Measurements from ENCODE around the gene PIK3R4.

The PIK3R4 gene

DNA sequence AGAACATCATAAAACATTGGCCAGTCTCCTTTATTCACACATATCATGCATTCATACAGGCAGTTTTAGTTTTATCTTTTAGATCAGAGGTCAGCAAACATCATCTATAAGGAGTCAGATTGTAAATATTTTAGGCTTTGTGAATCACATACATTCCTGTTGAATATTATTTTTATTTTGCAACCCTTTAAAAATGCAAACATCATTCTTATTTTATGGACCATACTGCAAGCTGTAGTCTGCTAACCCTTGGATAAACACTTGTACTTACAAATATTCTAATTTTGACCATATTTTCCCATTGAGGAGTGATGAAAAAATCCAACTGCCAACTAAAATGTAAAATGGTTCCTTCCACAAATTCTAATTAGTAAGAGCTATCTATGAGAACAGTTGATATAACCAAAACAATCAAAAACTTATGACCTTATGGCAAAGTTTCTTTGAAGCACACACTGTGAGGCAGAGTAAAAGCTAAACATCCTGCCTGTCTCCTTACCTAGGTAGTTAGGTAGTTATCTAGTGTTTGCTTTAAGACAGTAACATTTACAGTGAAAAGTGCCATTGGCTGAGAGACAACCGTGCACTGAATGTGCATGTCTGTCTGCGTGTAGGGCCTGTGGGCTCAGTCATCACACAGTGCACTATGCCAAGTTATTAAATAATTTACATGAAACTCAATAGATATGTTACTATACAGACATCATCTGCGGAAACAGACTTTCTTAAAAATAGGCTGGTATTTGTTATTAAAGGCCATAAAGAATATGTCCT is 57.7 kb downstream of the PIK3R4 start:
- no peak for DNase-seq (ENCODE audit: low spot score)

DNA sequence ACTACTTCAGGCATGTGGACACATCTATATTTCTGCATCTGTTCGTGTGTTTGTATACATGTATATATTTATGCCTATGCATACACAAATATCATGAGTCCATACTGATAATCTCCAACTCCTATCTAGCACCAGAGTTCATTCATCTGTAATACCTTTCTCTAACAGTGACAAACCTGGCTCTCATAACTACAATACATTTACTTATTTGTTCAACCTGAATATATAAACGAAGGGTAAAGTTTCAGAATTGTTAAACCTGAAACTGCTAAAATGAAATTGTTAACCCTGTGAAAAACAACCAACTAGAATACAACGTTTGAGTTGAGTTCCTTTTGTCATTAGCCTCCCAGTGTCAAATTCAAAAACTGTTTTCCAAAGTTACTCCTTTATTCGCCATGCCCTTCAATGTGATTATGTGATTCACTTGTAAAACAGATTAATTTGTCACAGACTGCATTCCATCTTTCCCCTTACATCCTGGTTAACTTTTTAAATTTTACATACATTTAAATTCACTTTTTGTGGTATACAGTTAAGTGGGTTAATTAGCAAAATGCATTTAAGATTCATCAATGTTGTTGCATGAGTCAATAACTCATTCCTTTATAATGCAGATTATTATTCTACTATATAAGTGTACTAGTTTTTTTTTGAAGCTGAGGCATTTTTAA is 58.5 kb downstream of the PIK3R4 start:
- no peak for DNase-seq (ENCODE audit: low spot score)

DNA sequence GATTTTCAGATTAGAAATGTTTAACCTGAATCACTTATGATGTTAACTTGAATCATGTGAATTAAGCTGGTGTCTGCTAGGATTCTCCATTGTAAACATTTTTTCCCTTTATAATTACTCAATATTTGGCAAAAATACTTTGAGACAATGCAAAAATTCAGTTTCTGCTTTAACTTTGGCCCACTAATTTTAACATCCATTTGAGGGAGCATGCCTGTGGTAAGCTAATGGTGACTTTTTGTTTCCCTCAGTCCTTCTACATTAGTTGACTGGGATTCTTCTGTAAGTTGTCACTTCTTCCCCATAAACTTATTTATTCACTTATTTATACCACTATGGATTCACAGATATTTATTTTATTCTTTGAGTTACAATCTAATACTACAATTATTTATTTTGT is 59.3 kb downstream of the PIK3R4 start:
- peak; percentile 26 for DNase-seq (ENCODE audit: low spot score)

DNA sequence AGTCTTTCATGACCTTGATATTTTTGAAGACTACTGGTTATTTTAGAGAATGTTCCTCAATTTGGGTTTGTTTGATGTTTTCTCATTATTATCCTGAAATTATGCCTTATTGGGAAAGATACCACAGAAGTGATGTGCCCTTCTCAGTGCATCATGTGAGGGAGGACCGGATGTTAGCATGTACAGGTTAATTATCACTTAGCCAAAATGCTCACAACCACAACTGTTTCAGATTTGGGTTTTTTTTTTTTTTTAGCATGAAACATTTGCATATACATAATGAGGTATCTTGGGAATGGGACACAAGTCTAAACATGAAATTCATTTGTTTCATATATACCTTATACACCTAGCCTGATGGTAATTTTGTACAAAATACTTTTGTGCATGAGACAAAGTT is 59.8 kb downstream of the PIK3R4 start:
- DNase-seq (ENCODE audit: low spot score), result no peak

DNA sequence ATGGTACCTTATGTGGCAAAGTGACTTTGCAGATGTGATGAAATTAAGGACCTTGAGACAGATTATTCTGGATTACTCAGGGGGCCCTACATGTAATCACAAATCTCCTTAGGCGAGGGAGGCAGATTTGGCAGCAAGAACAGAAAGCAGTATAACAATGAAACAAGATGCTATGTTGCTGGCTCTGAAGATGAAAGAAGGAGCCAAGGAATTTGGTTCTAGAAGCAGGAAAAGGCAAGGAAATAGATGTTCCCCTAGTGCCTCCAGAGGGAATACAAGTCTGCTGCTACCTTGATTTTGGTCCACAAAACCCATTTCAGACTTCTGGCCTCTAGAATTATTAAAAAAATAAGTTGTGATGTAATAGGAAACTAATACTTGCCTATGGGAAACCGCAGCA is 64.5 kb downstream of the PIK3R4 start:
- DNase-seq (ENCODE audit: low spot score), result no peak

DNA sequence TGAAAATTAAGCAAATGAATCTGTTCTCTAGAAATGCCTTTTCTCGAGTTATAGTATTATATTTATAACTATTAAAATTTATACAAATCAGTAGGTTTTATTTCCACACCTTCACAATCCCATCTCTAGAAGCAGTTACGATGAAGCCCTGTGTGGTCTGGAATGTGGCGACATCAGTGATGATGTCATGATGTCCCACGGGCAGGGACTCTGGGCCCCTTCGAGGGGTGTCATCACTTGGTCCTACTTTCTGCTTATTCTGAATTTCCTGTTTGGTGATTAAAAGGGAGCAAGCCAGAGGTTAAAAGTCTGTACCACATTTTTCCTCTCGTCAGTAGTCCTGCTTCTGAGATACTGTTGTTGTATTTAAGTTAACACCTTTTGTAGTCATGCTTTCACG is 67.4 kb downstream of the PIK3R4 start:
- DNase-seq (ENCODE audit: low spot score), result no peak

DNA sequence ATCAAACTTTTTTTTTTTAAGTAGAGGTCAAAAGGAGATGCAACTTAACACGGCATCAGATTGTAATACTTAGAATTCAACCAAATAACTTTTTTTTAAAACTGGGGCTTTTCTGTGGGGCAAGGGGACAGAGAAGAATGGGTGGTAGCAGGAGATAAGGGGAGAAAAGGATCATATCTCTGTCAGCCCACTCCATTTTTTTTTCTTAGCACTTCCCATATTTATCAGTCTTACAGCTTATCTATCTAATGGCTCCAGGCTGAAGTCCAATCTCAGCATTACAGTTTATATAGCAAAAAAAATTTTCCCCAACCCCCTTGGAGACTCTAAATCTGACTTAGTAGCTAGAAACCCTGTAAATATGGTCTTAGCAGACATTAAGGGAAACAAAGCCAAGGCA is 69.3 kb downstream of the PIK3R4 start:
- DNase-seq (ENCODE audit: low spot score), result no peak

DNA sequence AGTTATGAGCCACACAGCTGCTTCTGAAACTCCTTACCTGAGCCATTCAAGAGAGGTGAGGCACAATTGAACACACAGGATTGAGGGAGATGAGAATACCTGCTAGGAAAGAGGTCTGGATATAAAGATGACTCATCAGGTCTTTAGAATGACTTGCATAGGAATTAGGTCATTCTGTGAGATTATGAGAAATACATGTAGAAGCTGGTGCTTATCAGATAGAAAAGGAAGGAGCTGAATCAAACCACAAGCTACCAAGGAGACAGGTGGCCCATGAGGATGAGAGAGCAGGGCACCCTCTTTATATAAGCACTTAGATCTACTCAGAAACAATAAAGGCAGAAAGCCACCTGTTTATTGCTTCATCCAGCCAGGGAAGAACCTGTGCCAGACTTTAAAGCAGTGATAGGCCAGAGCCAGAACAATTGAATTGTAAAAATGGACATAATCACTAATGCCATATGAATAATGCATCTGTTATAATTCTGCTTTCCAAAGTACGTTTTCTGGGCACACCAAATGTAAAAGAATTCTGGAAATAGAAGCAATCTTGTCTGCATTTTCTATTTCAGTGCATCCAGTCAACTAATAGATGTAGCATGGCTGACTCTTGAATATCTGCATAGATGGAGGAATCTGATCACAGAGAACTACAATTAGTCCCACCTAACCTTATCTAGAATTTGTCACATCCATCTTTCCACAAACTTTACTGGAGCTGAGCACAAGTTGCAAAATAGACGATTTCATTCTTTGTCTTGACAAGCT is 74.9 kb downstream of the PIK3R4 start:
- no peak for DNase-seq (ENCODE audit: low spot score)

DNA sequence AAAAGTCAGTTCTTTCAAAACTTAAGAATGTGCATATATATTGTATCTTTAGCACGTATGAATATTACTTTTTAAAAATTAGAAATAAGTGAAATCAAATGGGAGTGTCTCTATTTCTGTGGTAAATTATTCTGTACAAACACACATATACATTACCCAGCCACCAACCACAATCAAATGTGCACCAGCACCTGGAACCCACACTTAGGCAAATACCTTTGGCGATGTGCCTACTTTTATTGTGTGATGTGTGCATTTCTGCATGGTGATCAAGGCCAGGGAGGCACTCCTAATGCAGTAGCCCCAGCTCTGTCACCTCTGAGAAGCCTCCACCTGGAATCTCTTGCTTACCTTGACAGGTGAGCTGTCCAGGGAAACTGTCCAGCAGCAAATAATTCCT is 76.9 kb downstream of the PIK3R4 start:
- no peak for DNase-seq (ENCODE audit: low spot score)

DNA sequence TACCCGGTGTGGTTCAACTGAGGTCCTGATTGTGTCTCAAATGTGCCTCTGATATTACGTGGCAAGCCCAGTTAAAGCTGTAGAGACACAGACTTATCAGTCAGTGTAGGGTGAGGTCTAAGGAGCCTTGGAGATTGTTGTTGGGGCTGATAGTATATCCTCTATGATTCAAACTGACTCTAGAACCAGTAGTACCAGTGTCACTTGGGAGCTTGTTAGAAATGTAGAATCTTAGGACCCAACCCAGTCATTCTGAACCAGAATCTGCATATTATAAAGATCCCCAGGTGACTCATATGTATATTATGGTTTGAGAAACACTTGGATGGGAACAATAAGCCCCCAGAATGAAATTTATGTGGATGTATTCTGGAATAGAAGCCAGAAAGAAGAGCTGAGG is 83.5 kb downstream of the PIK3R4 start:
- DNase-seq (ENCODE audit: low spot score), result no peak

DNA sequence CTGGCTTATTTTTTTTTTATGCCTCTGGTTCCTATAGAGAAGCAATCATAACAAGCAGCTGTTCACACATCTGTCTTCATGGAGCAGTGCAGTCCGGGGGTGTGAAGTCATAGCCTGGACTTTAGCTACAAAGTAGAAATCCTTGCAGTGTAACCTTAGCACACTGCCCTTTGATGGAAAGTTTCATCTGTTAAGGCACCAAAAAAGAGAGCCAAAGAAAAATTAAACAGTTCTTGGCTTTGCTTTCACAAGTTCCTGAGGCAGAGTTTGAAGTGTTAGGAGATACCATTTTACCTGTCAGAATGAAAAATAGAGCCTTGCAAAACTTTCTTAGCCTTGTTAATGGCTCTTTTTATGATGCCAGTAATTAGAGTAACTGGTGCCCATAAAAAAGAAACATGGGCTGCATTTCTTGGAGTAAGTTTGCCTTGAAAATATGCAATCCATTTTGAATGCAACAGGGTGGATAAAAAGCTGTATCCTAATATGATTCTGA is 84.1 kb downstream of the PIK3R4 start:
- DNase-seq (ENCODE audit: low spot score), result no peak

DNA sequence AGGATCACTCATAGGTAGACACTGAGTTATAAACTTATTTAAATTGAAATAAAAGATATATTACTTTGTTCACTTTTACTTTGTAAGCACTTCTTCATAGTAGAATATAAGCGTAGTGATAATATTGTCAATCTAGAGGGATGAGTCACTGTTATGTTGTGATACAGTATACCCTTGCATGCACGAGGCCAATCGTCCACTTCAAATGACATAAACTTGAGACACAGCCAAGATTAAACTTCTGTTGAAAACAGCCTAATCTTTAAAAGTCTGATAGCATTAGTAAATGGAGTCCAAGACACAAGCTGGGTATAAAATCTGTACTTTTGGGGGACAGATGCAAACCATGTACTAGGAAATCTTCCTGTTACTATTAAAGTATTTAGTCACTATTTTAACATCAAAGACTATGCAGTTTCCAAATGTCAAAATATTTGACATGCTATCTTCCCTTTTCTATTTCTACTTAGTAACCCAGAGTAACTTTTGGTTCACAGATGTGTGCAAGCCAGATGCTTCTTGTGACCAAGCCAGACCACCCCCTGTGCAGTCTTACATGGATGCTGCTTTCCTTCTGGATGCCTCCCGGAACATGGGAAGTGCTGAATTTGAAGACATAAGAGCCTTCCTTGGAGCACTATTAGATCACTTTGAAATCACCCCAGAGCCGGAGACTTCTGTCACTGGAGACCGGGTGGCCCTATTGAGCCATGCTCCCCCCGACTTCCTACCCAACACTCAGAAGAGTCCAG is 85.3 kb downstream of the PIK3R4 start:
- no peak for DNase-seq (ENCODE audit: low spot score)

DNA sequence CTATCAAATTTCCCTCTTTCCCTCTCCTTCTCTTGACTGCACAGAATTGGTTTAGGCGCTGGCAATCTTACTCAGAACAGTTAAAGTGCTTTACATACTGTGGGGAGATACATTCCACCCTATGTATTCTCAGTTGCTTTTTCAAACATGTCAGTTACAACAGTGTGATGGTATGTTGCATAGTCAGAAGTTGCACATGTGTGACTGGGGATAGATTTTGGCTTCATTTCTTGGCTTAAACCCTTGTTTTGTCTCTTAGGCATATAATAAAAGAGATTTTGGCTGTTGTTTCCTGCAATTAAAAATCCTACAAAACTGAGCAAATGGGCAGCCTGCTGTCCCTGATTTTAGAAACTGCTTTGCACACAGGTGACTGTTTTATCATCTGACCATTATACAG is 86.7 kb downstream of the PIK3R4 start:
- DNase-seq (ENCODE audit: low spot score), result no peak

DNA sequence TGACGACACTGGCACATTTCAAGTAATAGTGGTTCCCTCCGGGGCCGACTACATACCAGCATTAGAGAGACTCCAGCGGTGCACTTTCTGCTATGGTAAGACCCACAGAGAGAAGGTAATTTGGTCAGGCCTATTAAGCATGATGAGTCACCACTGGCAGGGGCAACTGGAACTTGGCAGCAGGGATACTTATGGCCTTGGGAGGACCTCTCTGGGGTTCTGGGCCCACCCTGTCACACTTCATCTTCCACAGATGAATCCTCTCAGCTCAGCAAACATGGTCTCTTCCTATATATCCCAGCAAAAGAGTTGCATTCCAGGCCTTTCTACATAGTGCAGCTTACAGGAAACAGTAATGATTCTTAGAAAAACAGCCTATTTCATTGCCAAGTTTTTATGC is 88.0 kb downstream of the PIK3R4 start:
- DNase-seq (ENCODE audit: low spot score), result peak; percentile 43

DNA sequence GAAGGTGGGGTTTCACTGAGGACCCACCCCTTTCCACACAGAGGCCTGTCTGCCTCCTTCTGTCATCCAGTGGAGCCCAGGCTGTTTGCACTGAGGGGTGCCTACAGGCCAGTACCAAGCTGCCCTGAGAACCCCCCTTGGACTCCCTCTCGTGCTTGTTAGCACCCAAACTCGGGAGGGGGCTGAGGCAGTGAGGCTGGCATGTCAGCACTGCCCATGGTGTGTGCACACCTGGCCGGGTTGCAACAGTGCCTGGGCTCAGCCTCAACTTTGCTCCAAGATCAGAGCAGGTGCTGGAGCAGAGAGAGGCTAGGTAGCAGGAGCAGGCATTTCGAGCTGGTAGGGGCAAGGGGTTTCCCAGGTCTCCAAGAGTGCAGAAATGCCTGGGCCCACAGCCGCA is 90.0 kb downstream of the PIK3R4 start:
- DNase-seq (ENCODE audit: low spot score), result no peak

DNA sequence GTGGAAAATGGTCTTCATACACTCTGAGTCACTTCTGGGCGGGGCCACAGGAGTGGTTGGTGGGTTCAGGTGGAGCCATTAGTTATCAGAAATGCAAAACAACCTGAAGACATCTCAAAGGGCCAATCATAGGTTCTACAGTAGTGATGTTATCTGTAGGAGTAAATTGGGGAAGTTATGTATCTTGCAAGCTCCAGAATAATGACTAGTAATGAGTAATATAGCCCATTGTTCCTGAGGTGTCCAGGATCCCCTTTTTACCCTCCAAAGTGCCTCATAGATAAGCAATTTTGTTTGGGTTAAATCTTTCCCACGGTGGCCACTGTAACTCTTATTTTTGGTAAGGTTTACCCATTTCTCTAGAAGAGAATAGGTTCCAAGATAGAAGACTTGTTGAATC is 91.7 kb downstream of the PIK3R4 start:
- DNase-seq (ENCODE audit: low spot score), result no peak

DNA sequence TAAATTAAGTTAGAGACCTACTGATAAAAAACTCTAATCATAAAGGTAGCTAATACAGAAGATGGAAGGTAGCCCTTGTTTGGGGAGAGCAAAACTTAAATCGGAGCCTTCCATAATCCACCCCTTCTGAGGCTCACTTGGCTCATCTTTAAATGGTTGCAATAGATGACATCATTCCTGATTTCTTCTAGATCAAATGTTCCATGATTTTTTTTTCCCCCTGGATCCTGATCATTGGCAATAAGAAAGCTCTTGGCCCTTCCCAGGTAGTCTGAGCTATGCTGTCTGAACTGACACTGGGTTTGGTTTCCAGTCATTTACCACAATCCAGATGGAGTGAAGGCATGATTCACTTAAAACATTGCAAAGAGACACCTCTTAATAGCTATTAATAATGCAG is 92.5 kb downstream of the PIK3R4 start:
- no peak for DNase-seq (ENCODE audit: low spot score)

DNA sequence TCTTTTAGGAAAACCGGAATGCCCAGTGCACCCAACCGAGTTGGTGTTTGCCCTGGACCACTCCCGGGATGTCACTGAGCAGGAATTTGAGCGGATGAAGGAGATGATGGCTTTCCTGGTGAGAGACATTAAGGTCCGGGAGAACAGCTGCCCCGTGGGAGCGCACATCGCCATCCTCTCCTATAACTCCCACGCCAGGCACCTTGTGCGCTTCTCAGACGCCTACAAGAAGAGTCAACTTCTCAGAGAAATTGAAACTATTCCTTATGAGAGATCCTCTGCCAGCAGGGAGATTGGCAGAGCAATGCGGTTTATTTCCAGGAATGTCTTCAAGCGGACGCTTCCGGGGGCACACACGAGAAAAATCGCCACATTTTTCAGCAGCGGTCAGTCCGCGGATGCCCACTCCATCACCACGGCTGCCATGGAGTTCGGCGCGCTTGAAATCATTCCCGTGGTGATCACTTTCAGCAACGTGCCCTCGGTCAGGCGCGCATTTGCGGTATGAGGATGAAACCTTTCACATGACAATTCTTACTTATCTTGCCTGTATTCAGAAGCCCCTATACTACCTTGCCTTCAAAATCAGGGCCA is 97.5 kb downstream of the PIK3R4 start:
- DNase-seq (ENCODE audit: low spot score), result no peak

DNA sequence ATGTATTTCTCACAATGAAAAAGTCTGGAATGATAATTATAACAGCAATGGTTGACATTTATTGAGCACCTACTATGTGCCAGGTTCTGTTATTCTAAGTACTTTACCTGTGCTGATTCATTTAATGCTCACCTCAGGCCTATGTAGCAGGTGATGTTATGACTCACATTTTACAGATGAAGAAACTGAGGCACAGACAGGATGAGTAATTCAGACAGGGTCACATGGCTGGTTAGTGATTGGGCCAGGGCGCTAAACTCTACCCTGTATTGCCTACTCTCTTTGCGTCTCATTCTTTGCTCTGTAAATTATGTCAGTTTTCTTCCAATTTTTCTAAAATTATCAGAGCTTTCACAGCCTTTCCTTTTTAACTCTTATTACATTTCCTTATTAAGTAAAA is 98.3 kb downstream of the PIK3R4 start:
- no peak for DNase-seq (ENCODE audit: low spot score)

DNA sequence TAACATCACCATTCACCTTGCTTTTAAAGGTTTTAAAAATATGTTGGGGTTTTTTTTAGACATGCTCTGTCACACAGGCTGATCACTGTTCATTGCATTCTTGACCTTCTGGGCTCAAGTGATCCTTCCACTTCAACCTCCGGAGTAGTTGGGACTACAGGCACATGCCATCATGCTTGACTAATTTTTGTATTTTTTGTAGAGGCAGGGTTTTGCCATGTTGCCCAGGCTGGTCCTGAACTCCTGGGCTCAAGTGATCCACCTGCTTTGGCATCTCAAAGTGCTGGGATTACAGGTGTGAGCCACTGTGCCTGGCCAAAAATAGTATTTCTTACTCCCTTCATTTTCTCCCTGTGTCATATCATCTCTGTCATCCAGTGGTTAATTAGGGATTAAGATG is 101.4 kb downstream of the PIK3R4 start:
- no peak for DNase-seq (ENCODE audit: low spot score)

DNA sequence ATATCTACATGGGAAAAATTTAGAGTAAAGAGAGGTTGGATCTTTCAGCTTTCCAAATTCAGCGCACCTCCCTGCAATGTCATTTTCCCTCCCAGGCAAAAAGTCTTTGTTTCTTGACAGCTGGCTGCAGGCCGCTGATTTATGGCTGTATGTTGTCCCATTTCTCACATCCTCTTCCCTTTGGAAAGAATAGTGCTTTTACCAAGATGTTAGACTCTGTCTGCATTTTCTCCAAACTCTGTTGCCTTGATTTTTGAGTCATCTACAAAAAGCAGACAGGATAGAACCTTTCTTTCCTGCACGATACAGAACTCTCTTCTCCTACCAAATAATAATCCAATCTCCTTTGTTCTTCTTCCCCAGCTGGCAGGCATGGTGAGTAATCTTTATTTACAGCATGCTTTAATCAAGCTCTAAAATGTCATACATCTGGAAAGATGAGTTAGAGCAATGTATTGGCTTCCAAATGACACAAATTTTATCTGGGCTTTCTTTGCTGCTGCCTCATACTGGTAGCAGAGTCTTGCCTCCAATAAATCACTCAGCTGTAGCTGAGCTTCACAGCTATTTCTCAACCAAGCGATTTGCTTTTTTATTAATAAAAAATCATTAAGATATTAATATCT is 101.9 kb downstream of the PIK3R4 start:
- DNase-seq (ENCODE audit: low spot score), result peak; percentile 25

Data from AG08395 (cell line).